CD8-positive, alpha-beta memory T cell (primary cell): Measurements from ENCODE around the gene KRCC1. TPM values are rescaled to one million over a fixed set of nuclear protein-coding genes. Genes with fewer than 3 reads are reported as not detected.
"Not testable (repeated sequence)": the region's sequence is repeated elsewhere in the genome, so short reads cannot be mapped to it uniquely, and the experiment has no call there.

Experiments used
- CTCF ChIA-PET: fragments of 350-600 bp; sonication (Branson Sonifier 250); formaldehyde crosslinking; loops from one replicate; lab custom pipeline; 2021; ENCODE audit warnings: antibody characterized with exemption; lab: Charles Lee
- POLR2A ChIA-PET: fragments of 350-600 bp; sonication (Branson Sonifier 250); formaldehyde crosslinking; loops from one replicate; lab custom pipeline; 2021; ENCODE audit warnings: antibody characterized with exemption; lab: Charles Lee
- DNase-seq, 5 donors: peaks; one replicate each; pipeline versions ENCODE4 v3.0.0 to v3.0.0-alpha.2; 2020 to 2022; ENCODE audit warnings: mixed read lengths in 1 of 5
- H3K27ac ChIP-seq: one replicate; pipeline ENCODE4 v1.7.0; 2013; ENCODE audit warnings: low read depth, mild to moderate bottlenecking, low read length, moderate library complexity
- H3K27me3 ChIP-seq: 2 replicates; pipeline ENCODE4 v1.7.0; 2013; ENCODE audit warnings: low read length, mild to moderate bottlenecking; ENCODE audit not compliant: insufficient read depth, poor library complexity, severe bottlenecking
- H3K36me3 ChIP-seq: 2 replicates; pipeline ENCODE4 v1.7.0; 2013; ENCODE audit warnings: mild to moderate bottlenecking, low read length, moderate library complexity; ENCODE audit not compliant: insufficient read depth
- H3K4me1 ChIP-seq: 2 replicates; pipeline ENCODE4 v1.7.0; 2013; ENCODE audit warnings: mild to moderate bottlenecking, low read length, moderate library complexity; ENCODE audit not compliant: insufficient read depth
- H3K4me3 ChIP-seq: 2 replicates; pipeline ENCODE4 v1.7.0; 2013; ENCODE audit warnings: mild to moderate bottlenecking, low read length
- H3K9me3 ChIP-seq: 2 replicates; pipeline ENCODE4 v1.7.0; 2013; ENCODE audit warnings: mild to moderate bottlenecking, low read length
- H3K27ac Mint-ChIP-seq, 8 donors: one replicate each; pipeline ENCODE4 v1.8.0; 2020 to 2021; ENCODE audit warnings: mixed read lengths in 8 of 8, mild to moderate bottlenecking in 6 of 8, inconsistent platforms in 3 of 8, moderate library complexity in 3 of 8
- H3K27me3 Mint-ChIP-seq, 2 donors: one replicate each; pipeline ENCODE4 v1.8.0; 2020 to 2021; ENCODE audit warnings: mixed read lengths in 2 of 2, mild to moderate bottlenecking in 1 of 2, moderate library complexity in 1 of 2
- H3K36me3 Mint-ChIP-seq, 3 donors: one replicate each; pipeline ENCODE4 v1.8.0; 2020 to 2021; ENCODE audit warnings: mixed read lengths in 3 of 3, inconsistent platforms in 1 of 3, mild to moderate bottlenecking in 1 of 3
- H3K4me1 Mint-ChIP-seq, 3 donors: one replicate each; pipeline ENCODE4 v1.8.0; 2020 to 2021; ENCODE audit warnings: mixed read lengths in 3 of 3, inconsistent platforms in 1 of 3, mild to moderate bottlenecking in 1 of 3
- H3K4me3 Mint-ChIP-seq, 7 donors: one replicate each; pipeline ENCODE4 v1.8.0; 2020 to 2021; ENCODE audit warnings: mixed read lengths in 7 of 7, mild to moderate bottlenecking in 6 of 7, moderate library complexity in 4 of 7, inconsistent platforms in 2 of 7
- H3K9me3 Mint-ChIP-seq, 5 donors: one replicate each; pipeline ENCODE4 v1.8.0; 2020 to 2022; ENCODE audit warnings: mixed read lengths in 5 of 5, mild to moderate bottlenecking in 3 of 5, moderate library complexity in 2 of 5, inconsistent platforms in 1 of 5
- polyA plus RNA-seq: library from polyadenylated mRNA; unstranded; fragments of 300-500 nt; fragmentation: Illumina TruSeq; gene quantifications from one replicate; pipeline ENCODE4 v1.2.3, GENCODE V29; 2021
- total RNA-seq, 2 experiments: library from RNA; stranded (reverse); gene quantifications; one replicate each; pipeline ENCODE4 v1.2.3, GENCODE V29; 2021

KRCC1 gene
- total and polyA plus RNA-seq, 3 experiments from 2014 or later: 14.1 to 41.3 (median 14.8) TPM

- CTCF ChIA-PET: interaction anchor here (1.0 to 2.7 kb wide), 2 partner anchors 16 to 37 kb away, joined by 3 to 8 read pairs; no protein-coding TSS in a partner anchor
Observed at GRCh38 chr2:88017780-88018038, 37.9 kb downstream of the KRCC1 start.

GRCh38 chr2:88016960-88017779, 38.4 kb downstream of the KRCC1 start:
- H3K9me3 Mint-ChIP-seq: no peaks in the 10 kb centered on the region

More at GRCh38 chr2:88017780-88018038, 37.9 kb downstream of the KRCC1 start:
- H3K9me3 ChIP-seq, H3K4me1 ChIP-seq, POLR2A ChIA-PET, H3K36me3 ChIP-seq, H3K36me3 Mint-ChIP-seq, H3K27me3 Mint-ChIP-seq, H3K27me3 ChIP-seq, H3K27ac ChIP-seq, DNase-seq, H3K9me3 Mint-ChIP-seq: not testable (repeated sequence)
- H3K27ac Mint-ChIP-seq: peak overlapping the region in 7 of 8 donors; percentile 86 to 100 (median 98)
- H3K4me3 ChIP-seq: peak overlapping the region; percentile 81
- H3K4me1 Mint-ChIP-seq: peaks cover 18 to 33% (median 32%) of the 10 kb centered on the region in 3 donors
- peak overlapping the region; percentile 89 to 100 (median 99) for H3K4me3 Mint-ChIP-seq

GRCh38 chr2:88016086-88016959, 39.3 kb downstream of the KRCC1 start, which contains the start of gene RNU2-63P:
RNU2-63P (minus strand) TSS chr2:88016547.
- H3K27ac Mint-ChIP-seq: peak within 1 kb of the TSS; percentile 96 to 100 (median 100)
- H3K36me3 Mint-ChIP-seq: peaks cover 0 to 10% (median 0%) of the 10 kb centered on the region in 3 donors
- no peaks in the 10 kb centered on the region for H3K27me3 ChIP-seq
- H3K9me3 Mint-ChIP-seq: no peaks in the 10 kb centered on the region
- CTCF ChIA-PET: interaction anchor here (1.0 to 2.7 kb wide), 5 partner anchors 9 to 44 kb away, joined by 3 to 10 read pairs (median 5); no protein-coding TSS in a partner anchor
- peaks cover 7% of the 10 kb centered on the region for H3K4me1 ChIP-seq
- peaks cover 18 to 34% (median 32%) of the 10 kb centered on the region in 3 donors for H3K4me1 Mint-ChIP-seq
- H3K4me3 Mint-ChIP-seq: peak within 1 kb of the TSS; percentile 89 to 100 (median 99)
- no peaks in the 10 kb centered on the region for H3K36me3 ChIP-seq
- DNase-seq: peak; percentile 65 to 87 (median 81)
- POLR2A ChIA-PET: interaction anchor here (0.8 to 1.4 kb wide), 2 partner anchors 24 to 38 kb away, joined by 3 to 5 read pairs; no protein-coding TSS in a partner anchor
- H3K27me3 Mint-ChIP-seq: peaks cover 0 to 2% of the 10 kb centered on the region in 2 donors
- H3K27ac ChIP-seq: peak within 1 kb of the TSS; percentile 95
- H3K4me3 ChIP-seq: peak within 1 kb of the TSS; percentile 81
- no peaks in the 10 kb centered on the region for H3K9me3 ChIP-seq

More at GRCh38 chr2:88016960-88017779, 38.4 kb downstream of the KRCC1 start:
- H3K36me3 Mint-ChIP-seq: peaks cover 0 to 10% (median 0%) of the 10 kb centered on the region in 3 donors
- Histone ChIP-seq H3K4me3 (peak overlapping the region; percentile 81), H3K4me1 (peaks cover 7% of the 10 kb centered on the region), H3K9me3 (no peaks in the 10 kb centered on the region), H3K27ac (peak overlapping the region; percentile 95), H3K27me3 (no peaks in the 10 kb centered on the region), H3K36me3 (no peaks in the 10 kb centered on the region)
- ChIA-PET CTCF (interaction anchor here (1.0 to 2.7 kb wide), 5 partner anchors 10 to 43 kb away, joined by 3 to 10 read pairs (median 5); no protein-coding TSS in a partner anchor), POLR2A (interaction anchor here (0.8 to 1.4 kb wide), 2 partner anchors 23 to 38 kb away, joined by 3 to 5 read pairs; no protein-coding TSS in a partner anchor)
- peak overlapping the region; percentile 89 to 100 (median 99) for H3K4me3 Mint-ChIP-seq
- H3K27ac Mint-ChIP-seq: peak overlapping the region; percentile 96 to 100 (median 100)
- DNase-seq: peak in 2 of 5 donors; percentile 42 to 51
- peaks cover 0 to 2% of the 10 kb centered on the region in 2 donors for H3K27me3 Mint-ChIP-seq
- H3K4me1 Mint-ChIP-seq: peaks cover 18 to 34% (median 32%) of the 10 kb centered on the region in 3 donors

- no peak overlapping the region for H3K27ac ChIP-seq
- H3K4me3 ChIP-seq: no peak overlapping the region
- Mint-ChIP-seq H3K9me3 (no peaks in the 10 kb centered on the region), H3K27ac (peak overlapping the region in 2 of 8 donors; percentile 10 to 22), H3K27me3 (no peaks in the 10 kb centered on the region), H3K4me1 (peaks cover 2 to 15% (median 13%) of the 10 kb centered on the region in 3 donors), H3K36me3 (no peaks in the 10 kb centered on the region), H3K4me3 (no peak overlapping the region)
- H3K4me1 ChIP-seq: no peaks in the 10 kb centered on the region
- H3K27me3 ChIP-seq: no peaks in the 10 kb centered on the region
- H3K9me3 ChIP-seq: no peaks in the 10 kb centered on the region
- no peaks in the 10 kb centered on the region for H3K36me3 ChIP-seq
- ChIA-PET CTCF (interaction anchor here (1.1 kb wide), 2 partner anchors 9 to 49 kb away, joined by 3 read pairs; no protein-coding TSS in a partner anchor), POLR2A (no interaction called here)
- DNase-seq: no peak
Observed at GRCh38 chr2:88011011-88011410, 44.6 kb downstream of the KRCC1 start.

GRCh38 chr2:88010136-88010535, 45.4 kb downstream of the KRCC1 start:
- Mint-ChIP-seq H3K4me1 (peaks cover 0 to 10% (median 8%) of the 10 kb centered on the region in 3 donors), H3K27me3 (no peaks in the 10 kb centered on the region), H3K27ac (no peak overlapping the region), H3K9me3 (no peaks in the 10 kb centered on the region), H3K36me3 (no peaks in the 10 kb centered on the region), H3K4me3 (no peak overlapping the region)
- Histone ChIP-seq H3K36me3 (no peaks in the 10 kb centered on the region), H3K27ac (no peak overlapping the region), H3K4me3 (no peak overlapping the region), H3K27me3 (no peaks in the 10 kb centered on the region), H3K4me1 (no peaks in the 10 kb centered on the region), H3K9me3 (no peaks in the 10 kb centered on the region)
- ChIA-PET POLR2A (no interaction called here), CTCF (interaction anchor here (1.1 to 1.3 kb wide), 2 partner anchors 8 to 50 kb away, joined by 3 to 4 read pairs; no protein-coding TSS in a partner anchor)
- DNase-seq: no peak

- DNase-seq: no peak
- H3K4me3 Mint-ChIP-seq: no peak overlapping the region
- H3K4me1 Mint-ChIP-seq: peaks cover 0 to under 1% (median under 1%) of the 10 kb centered on the region in 3 donors
- Histone ChIP-seq H3K27ac (no peak overlapping the region), H3K27me3 (no peaks in the 10 kb centered on the region), H3K4me3 (no peak overlapping the region), H3K4me1 (no peaks in the 10 kb centered on the region), H3K9me3 (no peaks in the 10 kb centered on the region), H3K36me3 (no peaks in the 10 kb centered on the region)
- peaks cover 0 to 1% of the 10 kb centered on the region in 2 donors for H3K27me3 Mint-ChIP-seq
- POLR2A ChIA-PET: no interaction called here
- H3K9me3 Mint-ChIP-seq: no peaks in the 10 kb centered on the region
- CTCF ChIA-PET: interaction anchor here (0.9 to 1.2 kb wide), 3 partner anchors 10 to 53 kb away, joined by 3 to 5 read pairs (median 3); partner anchors contain the start of gene RNU2-63P
- H3K27ac Mint-ChIP-seq: peak overlapping the region in 1 of 8 donors; percentile 38
- no peaks in the 10 kb centered on the region for H3K36me3 Mint-ChIP-seq
Observed at GRCh38 chr2:88006912-88007439, 48.6 kb downstream of the KRCC1 start.

- H3K27ac ChIP-seq: no peak overlapping the region
- H3K27ac Mint-ChIP-seq: no peak overlapping the region
- no peaks in the 10 kb centered on the region for H3K9me3 ChIP-seq
- ChIA-PET CTCF (interaction anchor here (2.3 kb wide), 1 partner anchor 10 kb away, joined by 10 read pairs; the partner anchor contains the start of gene RNU2-63P), POLR2A (no interaction called here)
- H3K36me3 Mint-ChIP-seq: no peaks in the 10 kb centered on the region
- peaks cover 5% of the 10 kb centered on the region for H3K4me1 ChIP-seq
- H3K4me1 Mint-ChIP-seq: peaks cover 5 to 6% (median 6%) of the 10 kb centered on the region in 3 donors
- DNase-seq: no peak
- no peaks in the 10 kb centered on the region for H3K27me3 ChIP-seq
- peaks cover 0 to 5% of the 10 kb centered on the region in 2 donors for H3K27me3 Mint-ChIP-seq
- no peak overlapping the region for H3K4me3 ChIP-seq
- no peak overlapping the region for H3K4me3 Mint-ChIP-seq
- no peaks in the 10 kb centered on the region for H3K9me3 Mint-ChIP-seq
- H3K36me3 ChIP-seq: no peaks in the 10 kb centered on the region
Observed at GRCh38 chr2:88005776-88006175, 49.8 kb downstream of the KRCC1 start.
